ENCODE measurements around the gene SMAD7.

Gene SMAD7

DNA sequence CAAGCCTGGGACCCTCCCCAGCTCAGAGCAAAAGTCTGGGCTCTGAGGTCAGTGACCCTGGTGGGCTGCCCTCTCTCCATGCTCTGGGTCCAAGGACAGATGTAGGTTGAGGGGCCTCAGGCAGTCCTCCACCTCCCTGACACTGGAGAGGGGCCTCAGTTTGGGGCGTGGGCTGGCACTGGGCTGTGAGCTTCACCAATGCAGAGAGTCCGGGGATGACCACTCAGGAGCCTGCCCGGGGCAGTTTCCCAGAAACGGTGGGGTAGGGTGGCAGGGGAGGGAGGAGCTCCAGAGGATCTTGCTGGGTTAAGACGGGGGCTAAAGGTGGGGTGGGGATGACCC is 40.5 kb upstream of the SMAD7 start:
- TF ChIP-seq PPARA (CRISPR knock-in tag; IDR thresholded peaks at IDR 0.05; ENCODE audit: borderline replicate concordance) (no peak), ARNTL (CRISPR knock-in tag; IDR thresholded peaks at IDR 0.05; ENCODE audit: borderline replicate concordance, low read depth) (no peak), PATZ1 (CRISPR knock-in tag; IDR thresholded peaks at IDR 0.05; ENCODE audit: borderline replicate concordance) (no peak)
- ATAC-seq, result no peak

GRCh38 chr18:48990481-48991318 is 39.9 kb upstream of the SMAD7 start:
- ATAC-seq, result peak; percentile 63; the same call in 2 of the 3 replicates

GRCh38 chr18:48989304-48990303 is 38.8 kb upstream of the SMAD7 start:
- no peak for ATAC-seq
- no peak for TF ChIP-seq OSR1 (CRISPR knock-in tag; IDR thresholded peaks at IDR 0.05)
- TF ChIP-seq, protein P1, sequence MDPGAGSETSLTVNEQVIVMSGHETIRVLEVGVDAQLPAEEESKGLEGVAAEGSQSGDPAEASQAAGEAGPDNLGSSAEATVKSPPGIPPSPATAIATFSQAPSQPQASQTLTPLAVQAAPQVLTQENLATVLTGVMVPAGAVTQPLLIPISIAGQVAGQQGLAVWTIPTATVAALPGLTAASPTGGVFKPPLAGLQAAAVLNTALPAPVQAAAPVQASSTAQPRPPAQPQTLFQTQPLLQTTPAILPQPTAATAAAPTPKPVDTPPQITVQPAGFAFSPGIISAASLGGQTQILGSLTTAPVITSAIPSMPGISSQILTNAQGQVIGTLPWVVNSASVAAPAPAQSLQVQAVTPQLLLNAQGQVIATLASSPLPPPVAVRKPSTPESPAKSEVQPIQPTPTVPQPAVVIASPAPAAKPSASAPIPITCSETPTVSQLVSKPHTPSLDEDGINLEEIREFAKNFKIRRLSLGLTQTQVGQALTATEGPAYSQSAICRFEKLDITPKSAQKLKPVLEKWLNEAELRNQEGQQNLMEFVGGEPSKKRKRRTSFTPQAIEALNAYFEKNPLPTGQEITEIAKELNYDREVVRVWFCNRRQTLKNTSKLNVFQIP (CRISPR knock-in tag; IDR thresholded peaks at IDR 0.05; ENCODE audit: borderline replicate concordance, low read depth), result no peak
- no peak for TF ChIP-seq ARNTL (CRISPR knock-in tag; IDR thresholded peaks at IDR 0.05; ENCODE audit: borderline replicate concordance, low read depth)
- no peak for TF ChIP-seq ZC3H10 (CRISPR knock-in tag; IDR thresholded peaks at IDR 0.05)
- TF ChIP-seq CSDC2 (CRISPR knock-in tag; IDR thresholded peaks at IDR 0.05), result no peak
- TF ChIP-seq ZNF70 (CRISPR knock-in tag; IDR thresholded peaks at IDR 0.05), result no peak
- TF ChIP-seq RARB (CRISPR knock-in tag; IDR thresholded peaks at IDR 0.05), result no peak

More at GRCh38 chr18:48990481-48991318, 39.9 kb upstream of the SMAD7 start:
- TF ChIP-seq PPARA (CRISPR knock-in tag; IDR thresholded peaks at IDR 0.05; ENCODE audit: borderline replicate concordance) (no peak), PATZ1 (CRISPR knock-in tag; IDR thresholded peaks at IDR 0.05; ENCODE audit: borderline replicate concordance) (no peak)

GRCh38 chr18:48988508-48989303 is 37.9 kb upstream of the SMAD7 start:
- ATAC-seq, result no peak
- TF ChIP-seq TSHZ2 (CRISPR knock-in tag; IDR thresholded peaks at IDR 0.05) (no peak), ISL1 (CRISPR knock-in tag; IDR thresholded peaks at IDR 0.05) (no peak), ZNF70 (CRISPR knock-in tag; IDR thresholded peaks at IDR 0.05) (no peak), ZC3H10 (CRISPR knock-in tag; IDR thresholded peaks at IDR 0.05) (no peak), ZNF8 (CRISPR knock-in tag; IDR thresholded peaks at IDR 0.05) (no peak), RARB (CRISPR knock-in tag; IDR thresholded peaks at IDR 0.05) (no peak), OSR1 (CRISPR knock-in tag; IDR thresholded peaks at IDR 0.05) (no peak), ZNF565 (CRISPR knock-in tag; conservative IDR thresholded peaks at IDR 0.05; ENCODE audit: low read depth) (no peak), CSDC2 (CRISPR knock-in tag; IDR thresholded peaks at IDR 0.05) (no peak)
- TF ChIP-seq, protein P2, sequence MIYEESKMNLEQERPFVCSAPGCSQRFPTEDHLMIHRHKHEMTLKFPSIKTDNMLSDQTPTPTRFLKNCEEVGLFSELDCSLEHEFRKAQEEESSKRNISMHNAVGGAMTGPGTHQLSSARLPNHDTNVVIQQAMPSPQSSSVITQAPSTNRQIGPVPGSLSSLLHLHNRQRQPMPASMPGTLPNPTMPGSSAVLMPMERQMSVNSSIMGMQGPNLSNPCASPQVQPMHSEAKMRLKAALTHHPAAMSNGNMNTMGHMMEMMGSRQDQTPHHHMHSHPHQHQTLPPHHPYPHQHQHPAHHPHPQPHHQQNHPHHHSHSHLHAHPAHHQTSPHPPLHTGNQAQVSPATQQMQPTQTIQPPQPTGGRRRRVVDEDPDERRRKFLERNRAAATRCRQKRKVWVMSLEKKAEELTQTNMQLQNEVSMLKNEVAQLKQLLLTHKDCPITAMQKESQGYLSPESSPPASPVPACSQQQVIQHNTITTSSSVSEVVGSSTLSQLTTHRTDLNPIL (CRISPR knock-in tag; IDR thresholded peaks at IDR 0.05; ENCODE audit: low read depth), result no peak
- TF ChIP-seq, protein P1 (CRISPR knock-in tag; IDR thresholded peaks at IDR 0.05; ENCODE audit: borderline replicate concordance, low read depth), result no peak
